ENCODE measurements around the gene SYNE1.

SYNE1 gene

DNA sequence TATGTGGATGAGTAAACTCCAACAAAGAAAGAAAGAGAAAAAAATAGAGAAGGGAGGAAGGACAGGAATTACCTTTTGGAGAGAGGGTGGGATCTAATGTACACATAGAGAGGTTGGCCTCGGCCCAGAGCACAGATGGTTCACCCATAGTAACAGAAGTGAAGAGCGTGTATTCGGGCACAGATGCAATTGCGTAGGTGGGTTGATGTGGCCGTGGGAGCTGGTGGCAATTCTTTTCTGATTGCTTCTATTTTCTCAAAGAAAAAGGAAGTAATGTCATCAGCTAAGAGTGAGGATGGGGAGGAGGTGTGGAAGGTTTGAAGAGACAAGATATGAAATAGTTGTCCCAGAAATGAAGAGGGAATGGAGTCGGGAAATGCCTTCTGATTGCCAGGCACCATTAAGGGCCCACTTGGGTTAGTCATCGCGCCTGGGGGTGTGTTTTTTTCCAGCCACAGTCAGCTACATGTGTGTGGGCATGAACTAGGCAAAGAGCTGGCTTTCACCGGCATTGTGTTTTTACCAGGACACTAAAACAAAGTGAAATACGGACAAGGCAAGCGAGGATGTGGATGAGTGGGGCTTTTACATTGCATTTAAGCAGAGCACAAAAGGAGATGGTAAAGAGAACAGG, 158.7 kb downstream of the SYNE1 start:
- TF ChIP-seq, protein P1, sequence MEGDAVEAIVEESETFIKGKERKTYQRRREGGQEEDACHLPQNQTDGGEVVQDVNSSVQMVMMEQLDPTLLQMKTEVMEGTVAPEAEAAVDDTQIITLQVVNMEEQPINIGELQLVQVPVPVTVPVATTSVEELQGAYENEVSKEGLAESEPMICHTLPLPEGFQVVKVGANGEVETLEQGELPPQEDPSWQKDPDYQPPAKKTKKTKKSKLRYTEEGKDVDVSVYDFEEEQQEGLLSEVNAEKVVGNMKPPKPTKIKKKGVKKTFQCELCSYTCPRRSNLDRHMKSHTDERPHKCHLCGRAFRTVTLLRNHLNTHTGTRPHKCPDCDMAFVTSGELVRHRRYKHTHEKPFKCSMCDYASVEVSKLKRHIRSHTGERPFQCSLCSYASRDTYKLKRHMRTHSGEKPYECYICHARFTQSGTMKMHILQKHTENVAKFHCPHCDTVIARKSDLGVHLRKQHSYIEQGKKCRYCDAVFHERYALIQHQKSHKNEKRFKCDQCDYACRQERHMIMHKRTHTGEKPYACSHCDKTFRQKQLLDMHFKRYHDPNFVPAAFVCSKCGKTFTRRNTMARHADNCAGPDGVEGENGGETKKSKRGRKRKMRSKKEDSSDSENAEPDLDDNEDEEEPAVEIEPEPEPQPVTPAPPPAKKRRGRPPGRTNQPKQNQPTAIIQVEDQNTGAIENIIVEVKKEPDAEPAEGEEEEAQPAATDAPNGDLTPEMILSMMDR (IDR thresholded peaks at IDR 0.05; ENCODE audit: borderline replicate concordance, control extremely low read depth, extremely low read depth, insufficient read depth, missing control alignments) = no peak
- in situ Hi-C loops (cut with MboI; ENCODE audit: low sequenced_read_pairs, unreplicated experiment) = no loop called here
- DNase-seq (ENCODE audit: low spot score) = no peak

DNA sequence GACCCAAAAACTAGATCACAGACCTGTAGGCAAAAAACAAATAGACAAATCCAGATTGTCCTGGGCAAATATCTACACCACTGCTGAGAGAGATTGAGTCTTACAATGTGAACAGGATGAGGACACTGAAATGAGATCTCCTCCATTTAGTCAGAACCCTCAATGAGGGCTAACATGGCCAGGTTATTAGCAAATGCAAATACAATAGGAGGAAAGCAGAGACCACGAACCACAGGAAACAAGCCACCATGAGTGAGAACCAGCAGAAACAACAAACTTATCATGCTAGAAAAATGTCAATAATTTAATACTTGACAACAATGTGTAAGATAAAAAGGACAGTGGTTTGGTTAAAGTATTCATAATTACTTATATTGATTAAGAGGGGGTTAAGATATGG, 162.8 kb downstream of the SYNE1 start:
- no peak for DNase-seq (ENCODE audit: low spot score)
- in situ Hi-C loops (cut with MboI; ENCODE audit: low sequenced_read_pairs, unreplicated experiment) = no loop called here
- TF ChIP-seq, protein P1 (IDR thresholded peaks at IDR 0.05; ENCODE audit: borderline replicate concordance, control extremely low read depth, extremely low read depth, insufficient read depth, missing control alignments) = no peak

GRCh38 chr6:152472325-152472724, 164.8 kb downstream of the SYNE1 start:
- TF ChIP-seq, protein P1 (IDR thresholded peaks at IDR 0.05; ENCODE audit: borderline replicate concordance, control extremely low read depth, extremely low read depth, insufficient read depth, missing control alignments) = no peak
- no peak for DNase-seq (ENCODE audit: low spot score)
- in situ Hi-C loops (cut with MboI; ENCODE audit: low sequenced_read_pairs, unreplicated experiment) = no loop called here

- in situ Hi-C loops (cut with MboI; ENCODE audit: low sequenced_read_pairs, unreplicated experiment) = no loop called here
- DNase-seq (ENCODE audit: low spot score) = no peak
- TF ChIP-seq, protein P1 (IDR thresholded peaks at IDR 0.05; ENCODE audit: borderline replicate concordance, control extremely low read depth, extremely low read depth, insufficient read depth, missing control alignments) = no peak
These were observed 165.5 kb downstream of the SYNE1 start for GRCh38 chr6:152471456-152472265.

DNA sequence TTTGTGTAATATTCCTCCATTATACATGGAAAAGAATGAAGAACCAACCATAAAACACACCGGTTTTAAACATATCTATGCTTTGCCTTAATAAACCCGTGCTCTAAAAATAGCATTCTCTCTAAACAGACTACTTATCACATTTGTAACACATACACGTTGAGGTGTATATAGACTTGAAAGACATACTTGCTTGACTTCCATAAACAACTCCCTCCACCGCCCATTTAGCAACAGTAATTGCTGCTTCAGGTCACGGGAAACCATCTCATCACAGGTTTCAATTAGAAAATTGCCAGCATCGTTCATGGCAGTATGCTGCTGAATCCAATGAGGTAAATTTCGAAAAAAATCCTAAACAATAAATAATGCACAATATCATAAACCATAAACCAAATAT, 174.0 kb downstream of the SYNE1 start:
- DNase-seq (ENCODE audit: low spot score) = no peak
- TF ChIP-seq, protein P1 (IDR thresholded peaks at IDR 0.05; ENCODE audit: borderline replicate concordance, control extremely low read depth, extremely low read depth, insufficient read depth, missing control alignments) = no peak
- in situ Hi-C loops (cut with MboI; ENCODE audit: low sequenced_read_pairs, unreplicated experiment) = no loop called here

- TF ChIP-seq, protein P1 (IDR thresholded peaks at IDR 0.05; ENCODE audit: borderline replicate concordance, control extremely low read depth, extremely low read depth, insufficient read depth, missing control alignments) = no peak
- in situ Hi-C loops (cut with MboI; ENCODE audit: low sequenced_read_pairs, unreplicated experiment) = no loop called here
- no peak for DNase-seq (ENCODE audit: low spot score)
These were observed 174.4 kb downstream of the SYNE1 start for GRCh38 chr6:152462716-152463115.

All from GM13976 (cell line).